ENCODE measurements around the gene TAS1R3. TPM values are rescaled to one million over a fixed set of nuclear protein-coding genes. Genes with fewer than 3 reads are reported as not detected.

TAS1R3 gene
- total and polyA plus RNA-seq, 2 of the 4 experiments (the other 2 are of a cell fraction) = under 0.01 to 0.05 TPM

GRCh38 chr1:1293263-1294249 lies 37.5 kb upstream of the TAS1R3 start (continued):
- no peak for TF ChIP-seq BHLHE40 (IDR thresholded peaks at IDR 0.05; ENCODE audit: low read depth, low read length)

GRCh38 chr1:1294250-1294890 lies 36.7 kb upstream of the TAS1R3 start:
- H2AFZ ChIP-seq (replicated peaks; ENCODE audit: low read length, poor library complexity) = no peak overlapping the region
- no peak overlapping the region for H2AK9ac ChIP-seq (replicated peaks; ENCODE audit: low read depth, low read length, poor library complexity)
- POLR2A ChIA-PET (ENCODE audit: unreplicated experiment) = no interaction called here
- H3K9ac ChIP-seq (ENCODE audit: low read depth, low read length) = no peak overlapping the region
- intact Hi-C loops (cut with micrococcal nuclease) (no loop called here), in situ Hi-C loops (cut with MboI; ENCODE audit: low sequenced_read_pairs) (no loop called here), dilution Hi-C loops (cut with HindIII; ENCODE audit: low sequenced_read_pairs, unreplicated experiment) (no loop called here)
- no peak overlapping the region for H3K27ac ChIP-seq (ENCODE audit: insufficient read depth, low read length)
- ATAC-seq (ENCODE audit: low read depth) (no peak), DNase-seq (no peak)
- H4K20me1 ChIP-seq (ENCODE audit: insufficient read depth, low read length) = peaks cover 20% of the 10 kb centered on the region
- H2BK20ac ChIP-seq (ENCODE audit: low read depth, low read length) = no peak overlapping the region
- H3K79me1 ChIP-seq (ENCODE audit: low read depth in 1 of 2, low read length in 2 of 2) = no peaks in the 10 kb centered on the region
- H3K14ac ChIP-seq (replicated peaks; ENCODE audit: low read depth, low read length) = no peak overlapping the region
- TF ChIP-seq CEBPB (IDR thresholded peaks at IDR 0.05; ENCODE audit: low read depth, low read length) = no peak
- no peak for TF ChIP-seq BHLHE40 (IDR thresholded peaks at IDR 0.05; ENCODE audit: low read depth, low read length)
- no peak for TF ChIP-seq RAD21 (IDR thresholded peaks at IDR 0.05; ENCODE audit: low read length)
- TF ChIP-seq SMC3 (IDR thresholded peaks at IDR 0.05; ENCODE audit: low read depth, low read length) = no peak
- no peak for TF ChIP-seq FOS (IDR thresholded peaks at IDR 0.05; ENCODE audit: low read depth, low read length)
- no peak for TF ChIP-seq POLR2A (IDR thresholded peaks at IDR 0.05; ENCODE audit: low read depth, low read length)
- no peak overlapping the region for H2BK15ac ChIP-seq (ENCODE audit: low read depth, low read length)
- no peak overlapping the region for H3K23ac ChIP-seq (ENCODE audit: low read depth, low read length)
- H4K5ac ChIP-seq (ENCODE audit: low read depth, low read length) = no peak overlapping the region
- H3K4me1 ChIP-seq (ENCODE audit: control insufficient read depth, insufficient read depth, low read length) = no peaks in the 10 kb centered on the region; the same call in 1 of the 2 replicates
- no peak overlapping the region for H3K18ac ChIP-seq (ENCODE audit: low read depth, low read length)
- no peak overlapping the region for H3K4me3 ChIP-seq (ENCODE audit: insufficient read depth, low read depth, low read length)
- H3K36me3 ChIP-seq (ENCODE audit: control insufficient read depth, insufficient read depth, low read length) = peaks cover 36% of the 10 kb centered on the region
- H2BK5ac ChIP-seq (ENCODE audit: low read depth, low read length, poor library complexity, severe bottlenecking) = no peak overlapping the region
- no peak overlapping the region for H2AK5ac ChIP-seq (ENCODE audit: low read depth, low read length)
- 88% methylated on average over 29 of the region's 58 CpGs; no CpG with 5 or more reads in 1 of the 2 experiments for WGBS, 2 experiments (ENCODE audit: extremely low coverage in 2 of 2, insufficient read length in 1 of 2)
- H2BK120ac ChIP-seq (ENCODE audit: low read depth, low read length) = no peak overlapping the region
- H3K56ac ChIP-seq (ENCODE audit: extremely low read depth, insufficient read depth, low read length) = no peak overlapping the region
- H4K91ac ChIP-seq (ENCODE audit: insufficient read depth, low read depth, low read length) = no peak overlapping the region
- BruUV-seq (replicated peaks) = no TSS peak
- no peaks in the 10 kb centered on the region for H3K9me3 ChIP-seq (ENCODE audit: control insufficient read depth, insufficient read depth, low read length)
- H3K4me2 ChIP-seq (ENCODE audit: low read depth, low read length) = no peak overlapping the region
- no peak overlapping the region for H4K8ac ChIP-seq (ENCODE audit: low read depth in 2 of 2, low read length in 2 of 2)
- CTCF ChIA-PET = no interaction called here
- H3K27me3 ChIP-seq (ENCODE audit: control insufficient read depth, insufficient read depth, low read length) = no peaks in the 10 kb centered on the region
- H3K9me1 ChIP-seq (ENCODE audit: insufficient read depth, low read length) = no peaks in the 10 kb centered on the region
- no peak overlapping the region for H3K4ac ChIP-seq (ENCODE audit: low read depth, low read length)
